HCT116 (cell line): Measurements from ENCODE around the gene COPZ1. TPM values are rescaled to one million over a fixed set of nuclear protein-coding genes. Genes with fewer than 3 reads are reported as not detected.
A peak's percentile ranks its signal among the peaks of the same experiment; 100 is the strongest.

Experiments
- ATAC-seq: fragments of 200-7000 bp; cut with Tn5 transposase; 2 replicates; pipeline ENCODE4 v1.9.1; 2020; ENCODE audit warnings: mild to moderate bottlenecking, moderate library complexity
- BruUV-seq: library from RNA; stranded (reverse); fragments of 400-500 nt; replicated peaks from 2 replicates; lab custom pipeline; 2021; lab: Mats Ljungman, UMichigan
- CTCF ChIA-PET: fragments of 300-600 bp; sonication (Branson Sonifier 250); formaldehyde crosslinking; loops from one replicate; lab custom pipeline; 2021; ENCODE audit warnings: antibody characterized with exemption; lab: Charles Lee
- POLR2A ChIA-PET: fragments of 300-600, 350-600 bp; sonication (Branson Sonifier 250); formaldehyde crosslinking; loops from one replicate; lab custom pipeline; 2021; ENCODE audit warnings: antibody characterized with exemption; lab: Charles Lee
- RAD21 ChIA-PET, 2 experiments: fragments of 300-600 bp; sonication (Branson Sonifier 250); formaldehyde crosslinking; loops; one replicate each; lab custom pipeline; 2023; ENCODE audit warnings: low total read pairs in 2 of 2; ENCODE audit not compliant: uncharacterized antibody in 2 of 2, unreplicated experiment in 2 of 2, low non-redundant PET in 1 of 2; lab: Charles Lee
- DNase-seq: peaks from one replicate; pipeline ENCODE4 v3.0.0-alpha.2; 2010; ENCODE audit warnings: low read depth, low spot score
- H2AFZ ChIP-seq: fragments of 200-600 bp; shearing (Covaris generic), sonication (generic); 2 replicates; pipeline ENCODE4 v1.6.1; 2017; ENCODE audit warnings: low read depth, mixed run types, mixed read lengths, antibody characterized with exemption, low read length; ENCODE audit not compliant: poor library complexity, severe bottlenecking
- H3K27ac ChIP-seq: 2 replicates; pipeline ENCODE4 v1.5.1; 2012; ENCODE audit warnings: low read depth, low read length
- H3K27me3 ChIP-seq: fragments of 200-600 bp; sonication (generic); 2 replicates; pipeline ENCODE4 v1.6.1; 2016; ENCODE audit warnings: mixed run types, low read length, mixed read lengths; ENCODE audit not compliant: insufficient read depth
- H3K36me3 ChIP-seq, 2 experiments: fragments of 200-500 bp in 1 of 2; fragments of 200-600 bp in 1 of 2; sonication (Bioruptor generic) in 1 of 2; sonication (generic) in 1 of 2; 2 replicates each; pipeline versions ENCODE4 v1.5.1 to v1.6.1; 2014 to 2016; ENCODE audit warnings: low read length in 2 of 2, inconsistent platforms in 1 of 2, mixed read lengths in 1 of 2, mixed run types in 1 of 2; ENCODE audit not compliant: insufficient read depth in 2 of 2, control insufficient read depth in 1 of 2
- H3K4me1 ChIP-seq, 2 experiments: fragments of 200-600 bp in 1 of 2; sonication (generic) in 1 of 2; 2 replicates each; pipeline versions ENCODE4 v1.5.1 to v1.6.1; 2012 to 2017; ENCODE audit warnings: low read length in 2 of 2, inconsistent platforms in 1 of 2, mild to moderate bottlenecking in 1 of 2, mixed read lengths in 1 of 2, mixed run types in 1 of 2, moderate library complexity in 1 of 2; ENCODE audit not compliant: insufficient read depth in 2 of 2, control insufficient read depth in 1 of 2
- H3K4me2 ChIP-seq: fragments of 200-600 bp; sonication (generic); 2 replicates; pipeline ENCODE4 v1.6.1; 2017; ENCODE audit warnings: mixed run types, low read length, mixed read lengths
- H3K4me3 ChIP-seq, 2 experiments: fragments of 200-600 bp in 1 of 2; sonication (generic) in 1 of 2; replicated peaks in 1 of 2; 2 replicates each; pipeline ENCODE4 v1.5.1; 2011 to 2016; ENCODE audit warnings: low read length in 2 of 2, control low read depth in 1 of 2, low read depth in 1 of 2, mild to moderate bottlenecking in 1 of 2, mixed read lengths in 1 of 2, mixed run types in 1 of 2
- H3K79me2 ChIP-seq: fragments of 200-600 bp; sonication (generic); 2 replicates; pipeline ENCODE4 v1.6.1; 2017; ENCODE audit warnings: mild to moderate bottlenecking, mixed run types, low read length, moderate library complexity, mixed read lengths; ENCODE audit not compliant: insufficient read depth
- H3K9ac ChIP-seq: fragments of 200-600 bp; sonication (generic); 2 replicates; pipeline ENCODE4 v1.6.1; 2016; ENCODE audit warnings: low read length, mixed read lengths
- H3K9me2 ChIP-seq: fragments of 200-600 bp; sonication (generic), shearing (Covaris generic); 2 replicates; pipeline ENCODE4 v1.6.1; 2017; ENCODE audit warnings: mixed run types, mild to moderate bottlenecking, moderate library complexity; ENCODE audit not compliant: insufficient read depth
- H3K9me3 ChIP-seq, 2 experiments: fragments of 200-500 bp in 1 of 2; fragments of 200-600 bp in 1 of 2; sonication (Bioruptor generic) in 1 of 2; sonication (generic) in 1 of 2; 2 replicates each; pipeline ENCODE4 v1.6.1; 2014 to 2017; ENCODE audit warnings: low read length in 2 of 2, mixed read lengths in 2 of 2, inconsistent platforms in 1 of 2, low read depth in 1 of 2, mild to moderate bottlenecking in 1 of 2, mixed run types in 1 of 2, moderate library complexity in 1 of 2; ENCODE audit not compliant: control insufficient read depth in 1 of 2, insufficient read depth in 1 of 2
- H4K20me1 ChIP-seq: fragments of 200-600 bp; sonication (generic), shearing (Covaris generic); 2 replicates; pipeline ENCODE4 v1.6.1; 2017; ENCODE audit warnings: mixed run types, mild to moderate bottlenecking, moderate library complexity; ENCODE audit not compliant: insufficient read depth
- CEBPB ChIP-seq: IDR thresholded peaks from 2 replicates; pipeline ENCODE4 v1.6.1; 2012; ENCODE audit warnings: low read depth
- EGR1 ChIP-seq: IDR thresholded peaks from 2 replicates; pipeline ENCODE4 v1.6.1; 2012; ENCODE audit warnings: low read depth
- ELF1 ChIP-seq: IDR thresholded peaks from 2 replicates; pipeline ENCODE4 v1.6.1; 2012; ENCODE audit warnings: low read depth, borderline replicate concordance
- EZH2 ChIP-seq: fragments of 200-600 bp; sonication (generic); IDR thresholded peaks from 2 replicates; pipeline ENCODE4 v1.6.1; 2017; ENCODE audit warnings: antibody characterized with exemption, mixed run types
- SRF ChIP-seq: IDR thresholded peaks from 2 replicates; pipeline ENCODE4 v1.6.1; 2012; ENCODE audit warnings: low read depth
- TCF7L2 ChIP-seq: IDR thresholded peaks from 2 replicates; pipeline ENCODE4 v1.7.0; 2011; ENCODE audit warnings: borderline replicate concordance, inconsistent platforms; ENCODE audit not compliant: insufficient read depth, insufficient read length; ENCODE audit errors: extremely low read depth
- YY1 ChIP-seq: IDR thresholded peaks from 2 replicates; pipeline ENCODE4 v1.6.1; 2011; ENCODE audit warnings: low read length, low read depth, moderate library complexity, mild to moderate bottlenecking; ENCODE audit not compliant: insufficient replicate concordance; ENCODE audit errors: extremely low read depth
- ZFX ChIP-seq: fragments of 450-650 bp; IDR thresholded peaks from 2 replicates; pipeline ENCODE4 v1.6.1; 2017
- ZNF274 ChIP-seq: fragments of 200-500 bp; sonication (Bioruptor generic); IDR thresholded peaks from 2 replicates; pipeline ENCODE4 v1.6.1; 2014; ENCODE audit warnings: mild to moderate bottlenecking, low read depth, low read length, inconsistent platforms
- intact Hi-C: fragments of 100-400 bp; cut with micrococcal nuclease; formaldehyde crosslinking; loops from 2 replicates; pipeline ENCODE4 v1.10.0; 2022
- total RNA-seq: library from RNA; stranded (reverse); gene quantifications from one replicate; pipeline ENCODE4 v1.2.1, GENCODE V29; 2021; ENCODE audit not compliant: unreplicated experiment
- TF ChIP-seq, protein P1 (sequence below), 3 experiments: fragments of 200-600 bp in 1 of 3; sonication (generic) in 1 of 3; IDR thresholded peaks in 2 of 3; conservative IDR thresholded peaks in 1 of 3; 2 replicates each; pipeline ENCODE4 v1.5.1; 2012 to 2017; ENCODE audit warnings: low read depth in 2 of 3, low read length in 2 of 3, antibody characterized with exemption in 1 of 3, borderline replicate concordance in 1 of 3, control low read depth in 1 of 3, mild to moderate bottlenecking in 1 of 3, mixed read lengths in 1 of 3, mixed run types in 1 of 3, moderate library complexity in 1 of 3; ENCODE audit not compliant: insufficient read depth in 1 of 3
- TF ChIP-seq, protein P2 (sequence below): IDR thresholded peaks from 2 replicates; pipeline ENCODE4 v1.6.1; 2011; ENCODE audit warnings: mild to moderate bottlenecking, low read length, moderate library complexity; ENCODE audit not compliant: insufficient replicate concordance; ENCODE audit errors: extremely low read depth
- TF ChIP-seq, protein P3 (sequence below): IDR thresholded peaks from 2 replicates; pipeline ENCODE4 v1.6.1; 2012; ENCODE audit warnings: low read depth

COPZ1 gene
- total RNA-seq, 1 experiment from 2014 or later, result 191 TPM

DNA sequence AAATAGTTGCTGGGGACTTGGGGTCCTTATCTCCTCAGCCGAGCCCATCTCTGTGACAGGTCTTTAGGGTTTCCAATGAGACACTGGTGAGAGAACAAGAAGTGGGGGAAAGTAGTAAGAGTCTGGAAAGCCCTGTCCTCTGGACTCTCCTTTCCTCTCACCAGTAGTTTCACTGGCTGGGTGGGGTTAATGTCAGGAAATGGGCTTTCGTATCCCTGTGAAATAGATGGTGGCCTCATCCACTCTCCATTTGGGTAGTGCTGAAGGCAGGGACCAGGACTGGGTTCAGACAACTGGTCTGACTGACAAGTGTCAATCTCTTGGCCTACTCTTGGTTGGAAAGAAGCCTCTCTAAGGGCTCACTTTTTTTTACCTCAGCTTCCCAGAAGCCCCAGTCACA, 52.1 kb downstream of the COPZ1 start (continued):
- TF ChIP-seq, protein P1, sequence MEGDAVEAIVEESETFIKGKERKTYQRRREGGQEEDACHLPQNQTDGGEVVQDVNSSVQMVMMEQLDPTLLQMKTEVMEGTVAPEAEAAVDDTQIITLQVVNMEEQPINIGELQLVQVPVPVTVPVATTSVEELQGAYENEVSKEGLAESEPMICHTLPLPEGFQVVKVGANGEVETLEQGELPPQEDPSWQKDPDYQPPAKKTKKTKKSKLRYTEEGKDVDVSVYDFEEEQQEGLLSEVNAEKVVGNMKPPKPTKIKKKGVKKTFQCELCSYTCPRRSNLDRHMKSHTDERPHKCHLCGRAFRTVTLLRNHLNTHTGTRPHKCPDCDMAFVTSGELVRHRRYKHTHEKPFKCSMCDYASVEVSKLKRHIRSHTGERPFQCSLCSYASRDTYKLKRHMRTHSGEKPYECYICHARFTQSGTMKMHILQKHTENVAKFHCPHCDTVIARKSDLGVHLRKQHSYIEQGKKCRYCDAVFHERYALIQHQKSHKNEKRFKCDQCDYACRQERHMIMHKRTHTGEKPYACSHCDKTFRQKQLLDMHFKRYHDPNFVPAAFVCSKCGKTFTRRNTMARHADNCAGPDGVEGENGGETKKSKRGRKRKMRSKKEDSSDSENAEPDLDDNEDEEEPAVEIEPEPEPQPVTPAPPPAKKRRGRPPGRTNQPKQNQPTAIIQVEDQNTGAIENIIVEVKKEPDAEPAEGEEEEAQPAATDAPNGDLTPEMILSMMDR (IDR thresholded peaks at IDR 0.05 in 2 of 3, conservative IDR thresholded peaks at IDR 0.05 in 1 of 3; ENCODE audit: borderline replicate concordance in 1 of 3, insufficient read depth in 1 of 3, low read depth in 2 of 3, low read length in 2 of 3), result no peak
- TF ChIP-seq ZFX, result no peak
- no peak for TF ChIP-seq ZNF274

DNA sequence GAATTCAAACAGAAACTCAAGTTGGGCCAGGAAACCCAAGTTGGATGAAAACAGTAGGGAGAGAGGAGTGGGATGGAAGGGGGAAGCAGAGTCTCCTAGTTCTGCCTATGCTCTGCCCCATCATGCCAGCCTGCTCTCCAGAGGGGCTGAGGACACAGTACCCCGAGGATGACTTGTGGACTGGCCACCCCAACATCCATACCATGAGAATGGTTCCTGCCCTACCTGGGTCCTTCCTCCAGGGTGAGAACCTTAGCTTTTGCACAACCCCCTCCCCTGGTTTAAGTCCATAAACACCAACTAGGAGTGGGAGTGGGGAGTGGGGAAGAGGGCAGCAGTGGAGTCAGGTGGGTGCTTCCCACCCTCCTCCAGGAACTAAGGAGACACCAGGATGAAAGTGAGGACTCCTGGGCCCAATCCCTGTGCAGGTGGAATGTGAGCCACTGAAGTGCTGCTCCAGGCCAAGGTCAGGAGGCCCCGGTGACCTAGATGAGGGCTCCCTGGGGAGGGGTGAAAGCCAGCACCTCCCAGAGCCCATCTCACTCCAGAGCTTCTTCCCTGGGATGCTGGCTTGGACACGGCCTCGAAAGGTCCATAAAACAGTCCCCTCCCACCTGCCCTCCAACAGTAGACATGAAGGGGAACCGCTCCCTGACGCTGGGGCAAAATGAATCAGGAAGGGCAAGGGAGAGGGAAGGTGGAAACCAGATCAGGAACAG, 53.0 kb downstream of the COPZ1 start:
- TF ChIP-seq CEBPB, result no peak
- TF ChIP-seq SRF, result no peak
- no peak for TF ChIP-seq TCF7L2
- no peak for TF ChIP-seq YY1
- no peak for TF ChIP-seq EGR1
- TF ChIP-seq, protein P2, sequence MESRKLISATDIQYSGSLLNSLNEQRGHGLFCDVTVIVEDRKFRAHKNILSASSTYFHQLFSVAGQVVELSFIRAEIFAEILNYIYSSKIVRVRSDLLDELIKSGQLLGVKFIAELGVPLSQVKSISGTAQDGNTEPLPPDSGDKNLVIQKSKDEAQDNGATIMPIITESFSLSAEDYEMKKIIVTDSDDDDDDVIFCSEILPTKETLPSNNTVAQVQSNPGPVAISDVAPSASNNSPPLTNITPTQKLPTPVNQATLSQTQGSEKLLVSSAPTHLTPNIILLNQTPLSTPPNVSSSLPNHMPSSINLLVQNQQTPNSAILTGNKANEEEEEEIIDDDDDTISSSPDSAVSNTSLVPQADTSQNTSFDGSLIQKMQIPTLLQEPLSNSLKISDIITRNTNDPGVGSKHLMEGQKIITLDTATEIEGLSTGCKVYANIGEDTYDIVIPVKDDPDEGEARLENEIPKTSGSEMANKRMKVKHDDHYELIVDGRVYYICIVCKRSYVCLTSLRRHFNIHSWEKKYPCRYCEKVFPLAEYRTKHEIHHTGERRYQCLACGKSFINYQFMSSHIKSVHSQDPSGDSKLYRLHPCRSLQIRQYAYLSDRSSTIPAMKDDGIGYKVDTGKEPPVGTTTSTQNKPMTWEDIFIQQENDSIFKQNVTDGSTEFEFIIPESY, result no peak
- TF ChIP-seq, protein P3, sequence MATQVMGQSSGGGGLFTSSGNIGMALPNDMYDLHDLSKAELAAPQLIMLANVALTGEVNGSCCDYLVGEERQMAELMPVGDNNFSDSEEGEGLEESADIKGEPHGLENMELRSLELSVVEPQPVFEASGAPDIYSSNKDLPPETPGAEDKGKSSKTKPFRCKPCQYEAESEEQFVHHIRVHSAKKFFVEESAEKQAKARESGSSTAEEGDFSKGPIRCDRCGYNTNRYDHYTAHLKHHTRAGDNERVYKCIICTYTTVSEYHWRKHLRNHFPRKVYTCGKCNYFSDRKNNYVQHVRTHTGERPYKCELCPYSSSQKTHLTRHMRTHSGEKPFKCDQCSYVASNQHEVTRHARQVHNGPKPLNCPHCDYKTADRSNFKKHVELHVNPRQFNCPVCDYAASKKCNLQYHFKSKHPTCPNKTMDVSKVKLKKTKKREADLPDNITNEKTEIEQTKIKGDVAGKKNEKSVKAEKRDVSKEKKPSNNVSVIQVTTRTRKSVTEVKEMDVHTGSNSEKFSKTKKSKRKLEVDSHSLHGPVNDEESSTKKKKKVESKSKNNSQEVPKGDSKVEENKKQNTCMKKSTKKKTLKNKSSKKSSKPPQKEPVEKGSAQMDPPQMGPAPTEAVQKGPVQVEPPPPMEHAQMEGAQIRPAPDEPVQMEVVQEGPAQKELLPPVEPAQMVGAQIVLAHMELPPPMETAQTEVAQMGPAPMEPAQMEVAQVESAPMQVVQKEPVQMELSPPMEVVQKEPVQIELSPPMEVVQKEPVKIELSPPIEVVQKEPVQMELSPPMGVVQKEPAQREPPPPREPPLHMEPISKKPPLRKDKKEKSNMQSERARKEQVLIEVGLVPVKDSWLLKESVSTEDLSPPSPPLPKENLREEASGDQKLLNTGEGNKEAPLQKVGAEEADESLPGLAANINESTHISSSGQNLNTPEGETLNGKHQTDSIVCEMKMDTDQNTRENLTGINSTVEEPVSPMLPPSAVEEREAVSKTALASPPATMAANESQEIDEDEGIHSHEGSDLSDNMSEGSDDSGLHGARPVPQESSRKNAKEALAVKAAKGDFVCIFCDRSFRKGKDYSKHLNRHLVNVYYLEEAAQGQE, result no peak
- no peak for TF ChIP-seq ZFX
- TF ChIP-seq ELF1, result no peak
- TF ChIP-seq EZH2, result no peak
- DNase-seq, result no peak
- Histone ChIP-seq H3K9ac (peak overlapping the region; percentile 66), H3K4me2 (peak overlapping the region; percentile 86), H3K27me3 (no peaks in the 10 kb centered on the region), H2AFZ (no peak overlapping the region), H3K79me2 (peaks cover 10% of the 10 kb centered on the region; the same call in 1 of the 2 replicates), H4K20me1 (no peaks in the 10 kb centered on the region), H3K36me3 (no peaks in the 10 kb centered on the region), H3K27ac (no peak overlapping the region; the same call in 1 of the 2 replicates), H3K4me3 (peak overlapping the region; percentile 66 to 67), H3K9me2 (no peaks in the 10 kb centered on the region), H3K9me3 (no peaks in the 10 kb centered on the region), H3K4me1 (peaks cover 38 to 69% of the 10 kb centered on the region in 2 experiments)
- ATAC-seq, result no peak
- RAD21 ChIA-PET, result no interaction called here
- TSS peak; percentile 33 for BruUV-seq
- CTCF ChIA-PET, result interaction anchor here (1.9 to 5.5 kb wide), 5 partner anchors 7 to 393 kb away, joined by 6 to 51 read pairs (median 16); partner anchors contain the start of gene HOXC10
- intact Hi-C loops, result no loop called here
- POLR2A ChIA-PET, result no interaction called here
